PC-3 (cell line): ENCODE results near the gene LINGO1. TPM values are rescaled to one million over a fixed set of nuclear protein-coding genes. Genes with fewer than 3 reads are reported as not detected.

Experiments used
- ATAC-seq: fragments of 200-7000 bp; cut with Tn5 transposase; 2 replicates; pipeline ENCODE4 v1.9.1; 2020; ENCODE audit warnings: mild to moderate bottlenecking, moderate library complexity
- BruUV-seq: library from RNA; stranded (reverse); fragments of 400-500 nt; replicated peaks from 2 replicates; lab custom pipeline; 2021; lab: Mats Ljungman, UMichigan
- CTCF ChIA-PET: fragments of 300-600 bp; sonication (Branson Sonifier 250); formaldehyde crosslinking; loops from one replicate; lab custom pipeline; 2022; ENCODE audit warnings: antibody characterized with exemption; lab: Charles Lee
- POLR2A ChIA-PET: fragments of 300-600 bp; sonication (Branson Sonifier 250); formaldehyde crosslinking; loops from one replicate; lab custom pipeline; 2022; ENCODE audit warnings: antibody characterized with exemption; ENCODE audit not compliant: unreplicated experiment; lab: Charles Lee
- DNase-seq: peaks from one replicate; pipeline ENCODE4 v3.0.0-alpha.2; 2015
- H2AFZ ChIP-seq: fragments of 300-600 bp; sonication (generic); 2 replicates; pipeline ENCODE4 v1.6.0; 2016; ENCODE audit warnings: antibody characterized with exemption, low read length
- H3F3A ChIP-seq: fragments of 300-600 bp; sonication (generic); one replicate; pipeline ENCODE4 v1.6.0; 2017; ENCODE audit warnings: antibody characterized with exemption, low read length, control low read depth, mild to moderate bottlenecking; ENCODE audit not compliant: unreplicated experiment
- H3K27ac ChIP-seq: fragments of 300-600 bp; sonication (generic); 2 replicates; pipeline ENCODE4 v1.5.1; 2016; ENCODE audit warnings: mild to moderate bottlenecking, low read length
- H3K27me3 ChIP-seq: fragments of 300-600 bp; sonication (generic); 2 replicates; pipeline ENCODE4 v1.6.1; 2016; ENCODE audit warnings: low read length, mixed read lengths
- H3K36me3 ChIP-seq: fragments of 300-600 bp; sonication (generic); 2 replicates; pipeline ENCODE4 v1.6.1; 2016; ENCODE audit warnings: low read depth, mixed run types, low read length, mixed read lengths
- H3K4me1 ChIP-seq: fragments of 300-600 bp; sonication (generic); 2 replicates; pipeline ENCODE4 v1.5.1; 2016; ENCODE audit warnings: low read length; ENCODE audit not compliant: insufficient read depth
- H3K4me2 ChIP-seq: fragments of 300-600 bp; sonication (generic); 2 replicates; pipeline ENCODE4 v1.6.0; 2016; ENCODE audit warnings: low read length
- H3K4me3 ChIP-seq: fragments of 300-600 bp; sonication (generic); 2 replicates; pipeline ENCODE4 v1.5.1; 2016; ENCODE audit warnings: mild to moderate bottlenecking, low read length, mixed read lengths
- H3K79me2 ChIP-seq: fragments of 300-600 bp; sonication (generic); 2 replicates; pipeline ENCODE4 v1.6.1; 2017; ENCODE audit warnings: low read length, mixed read lengths
- H3K9ac ChIP-seq: fragments of 300-600 bp; sonication (generic); 2 replicates; pipeline ENCODE4 v1.6.0; 2016; ENCODE audit warnings: mild to moderate bottlenecking, low read length
- H3K9me2 ChIP-seq: fragments of 300-600 bp; sonication (generic); replicated peaks from 2 replicates; pipeline ENCODE4 v1.6.1; 2016; ENCODE audit warnings: mixed run types, low read length, mixed read lengths
- H3K9me3 ChIP-seq: fragments of 300-600 bp; sonication (generic); 2 replicates; pipeline ENCODE4 v1.6.1; 2016; ENCODE audit warnings: low read length, mixed read lengths
- H4K20me1 ChIP-seq: fragments of 300-600 bp; sonication (generic); 2 replicates; pipeline ENCODE4 v1.6.1; 2016; ENCODE audit warnings: low read length, mixed read lengths
- CTCF ChIP-seq: fragments of 300-600 bp; sonication (generic); conservative IDR thresholded peaks from 2 replicates; pipeline ENCODE4 v1.5.1; 2017; ENCODE audit warnings: antibody characterized with exemption, low read depth, mild to moderate bottlenecking, low read length
- EZH2 ChIP-seq: fragments of 300-600 bp; sonication (generic); IDR thresholded peaks from one replicate; pipeline ENCODE4 v1.6.1; 2017; ENCODE audit warnings: antibody characterized with exemption, mild to moderate bottlenecking, low read length; ENCODE audit not compliant: unreplicated experiment
- EZH2phosphoT487 ChIP-seq: fragments of 300-600 bp; sonication (generic); IDR thresholded peaks from 2 replicates; pipeline ENCODE4 v1.6.1; 2018; ENCODE audit warnings: mild to moderate bottlenecking, antibody characterized with exemption, low read length, borderline replicate concordance
- intact Hi-C: fragments of 100-400 bp; cut with micrococcal nuclease; formaldehyde crosslinking; loops from 2 replicates; pipeline ENCODE4 v1.9.0; 2023
- total RNA-seq: library from RNA; depleted of rRNA; stranded (reverse); fragments of >200 nt; gene quantifications from 2 replicates; pipeline ENCODE4 v1.2.3, GENCODE V29; 2014

The LINGO1 gene
- total RNA-seq, 1 experiment from 2014 or later = not detected

GRCh38 chr15:77636209-77636608, 3.5 kb upstream of the LINGO1 start:
- BruUV-seq = no TSS peak
- Histone ChIP-seq H3K4me1 (0 out of 2 replicates have a peak, but pooled peaks cover 4% of the 10 kb centered on the region), H3K27me3 (peaks cover 28% of the 10 kb centered on the region), H4K20me1 (no peaks in the 10 kb centered on the region), H3K79me2 (no peaks in the 10 kb centered on the region), H3K9me3 (no peaks in the 10 kb centered on the region), H3K9me2 (no peaks in the 10 kb centered on the region), H3K9ac (no peak overlapping the region), H2AFZ (no peak overlapping the region), H3K36me3 (no peaks in the 10 kb centered on the region), H3K4me2 (no peak overlapping the region), H3K4me3 (no peak overlapping the region), H3F3A (no peaks in the 10 kb centered on the region), H3K27ac (no peak overlapping the region)
- POLR2A ChIA-PET = no interaction called here
- DNase-seq (no peak), ATAC-seq (no peak)
- intact Hi-C loops = no loop called here
- CTCF ChIA-PET = no interaction called here
- TF ChIP-seq CTCF (no peak), EZH2phosphoT487 (no peak), EZH2 (no peak)

GRCh38 chr15:77634266-77634962, 1.7 kb upstream of the LINGO1 start:
- H3K9ac ChIP-seq = no peak overlapping the region
- peaks cover 37% of the 10 kb centered on the region for H3K27me3 ChIP-seq
- H3K27ac ChIP-seq = no peak overlapping the region

More at GRCh38 chr15:77634266-77634962, 1.7 kb upstream of the LINGO1 start:
- Histone ChIP-seq H3K9me2 (no peaks in the 10 kb centered on the region), H3K4me1 (0 out of 2 replicates have a peak, but pooled peaks cover 4% of the 10 kb centered on the region), H4K20me1 (no peaks in the 10 kb centered on the region), H3F3A (no peaks in the 10 kb centered on the region), H3K4me3 (no peak overlapping the region), H2AFZ (no peak overlapping the region), H3K9me3 (no peaks in the 10 kb centered on the region), H3K4me2 (no peak overlapping the region), H3K79me2 (no peaks in the 10 kb centered on the region), H3K36me3 (no peaks in the 10 kb centered on the region)
- peak; percentile 63 for DNase-seq
- intact Hi-C loops = loop anchor here (5.0 kb wide), 1 partner anchor 517 kb away; no protein-coding TSS in a partner anchor
- peak; percentile 53 for TF ChIP-seq CTCF
- TF ChIP-seq EZH2 = no peak
- TF ChIP-seq EZH2phosphoT487 = no peak
- ChIA-PET CTCF (interaction anchor here (1.0 to 1.9 kb wide), 3 partner anchors 12 to 187 kb away, joined by 3 to 11 read pairs (median 4); no protein-coding TSS in a partner anchor), POLR2A (no interaction called here)
- BruUV-seq = no TSS peak
- ATAC-seq = 0 out of 2 replicates have a peak, but pooled peaks have one; percentile 25
